ENCODE measurements around the gene RAE1. TPM values are rescaled to one million over a fixed set of nuclear protein-coding genes. Genes with fewer than 3 reads are reported as not detected.

Gene RAE1
- total RNA-seq, 4 donors from 2014 or later, result 15.8 to 35.8 (median 20.6) TPM

GRCh38 chr20:57364451-57364850 lies 13.4 kb downstream of the RAE1 start:
- in situ Hi-C loops (cut with MboI; ENCODE audit: low sequenced_read_pairs in 4 of 4), result loop anchor here in 2 of 4 donors (25.0 kb wide), 2 partner anchors 848 to 1298 kb away; partner anchors contain the start of gene STX16 (in 1 of the 2)
- TF ChIP-seq CTCF (IDR thresholded peaks at IDR 0.05 in 4 of 5, conservative IDR thresholded peaks at IDR 0.05 in 1 of 5) (no peak), POLR2A (IDR thresholded peaks at IDR 0.05) (no peak)
- Histone ChIP-seq H3K36me3 (peaks cover 0 to 52% of the 10 kb centered on the region in 2 donors), H3K4me1 (no peaks in the 10 kb centered on the region), H3K27me3 (no peaks in the 10 kb centered on the region), H3K4me3 (no peak overlapping the region), H3K27ac (no peak overlapping the region), H3K9me3 (no peaks in the 10 kb centered on the region)
- ATAC-seq, result no peak
- no peak for DNase-seq
- intact Hi-C loops (cut with DNase I; ENCODE audit: low total_unique reads), result no loop called here

- Histone ChIP-seq H3K4me3 (no peak overlapping the region), H3K27me3 (no peaks in the 10 kb centered on the region), H3K4me1 (no peaks in the 10 kb centered on the region), H3K36me3 (peaks cover 0 to 94% of the 10 kb centered on the region in 2 donors), H3K27ac (no peak overlapping the region), H3K9me3 (no peaks in the 10 kb centered on the region)
- in situ Hi-C loops (cut with MboI; ENCODE audit: low sequenced_read_pairs in 4 of 4) (loop anchor here in 2 of 4 donors (25.0 kb wide), 2 partner anchors 843 to 1293 kb away; partner anchors contain the start of gene STX16 (in 1 of the 2)), intact Hi-C loops (cut with DNase I; ENCODE audit: low total_unique reads) (no loop called here)
- no peak for DNase-seq
- no peak for TF ChIP-seq CTCF (IDR thresholded peaks at IDR 0.05 in 4 of 5, conservative IDR thresholded peaks at IDR 0.05 in 1 of 5)
- TF ChIP-seq POLR2A (IDR thresholded peaks at IDR 0.05), result no peak
- ATAC-seq, result no peak
These were observed 18.5 kb downstream of the RAE1 start for GRCh38 chr20:57369596-57369995.

GRCh38 chr20:57370316-57370715 lies 19.3 kb downstream of the RAE1 start:
- intact Hi-C loops (cut with DNase I; ENCODE audit: low total_unique reads), result no loop called here
- H3K27ac ChIP-seq, result no peak overlapping the region
- in situ Hi-C loops (cut with MboI; ENCODE audit: low sequenced_read_pairs in 4 of 4), result loop anchor here in 2 of 4 donors (10.0 to 25.0 kb wide), 3 partner anchors 224 to 1292 kb away; partner anchors contain the start of gene STX16 (in 1 of the 2)
- peaks cover 0 to 99% of the 10 kb centered on the region in 2 donors for H3K36me3 ChIP-seq
- TF ChIP-seq CTCF (IDR thresholded peaks at IDR 0.05 in 4 of 5, conservative IDR thresholded peaks at IDR 0.05 in 1 of 5) (no peak), POLR2A (IDR thresholded peaks at IDR 0.05) (no peak)
- H3K27me3 ChIP-seq, result no peaks in the 10 kb centered on the region
- ATAC-seq (no peak), DNase-seq (no peak)
- H3K4me3 ChIP-seq, result no peak overlapping the region
- no peaks in the 10 kb centered on the region for H3K4me1 ChIP-seq
- H3K9me3 ChIP-seq, result no peaks in the 10 kb centered on the region

GRCh38 chr20:57371363-57371762 lies 20.3 kb downstream of the RAE1 start:
- Histone ChIP-seq H3K4me1 (no peaks in the 10 kb centered on the region), H3K27ac (no peak overlapping the region), H3K36me3 (peaks cover 0 to 99% of the 10 kb centered on the region in 2 donors), H3K27me3 (no peaks in the 10 kb centered on the region), H3K4me3 (no peak overlapping the region), H3K9me3 (no peaks in the 10 kb centered on the region)
- ATAC-seq (no peak), DNase-seq (no peak)
- in situ Hi-C loops (cut with MboI; ENCODE audit: low sequenced_read_pairs in 4 of 4) (loop anchor here in 2 of 4 donors (10.0 to 25.0 kb wide), 3 partner anchors 223 to 1291 kb away; partner anchors contain the start of gene STX16 (in 1 of the 2)), intact Hi-C loops (cut with DNase I; ENCODE audit: low total_unique reads) (no loop called here)
- TF ChIP-seq CTCF (IDR thresholded peaks at IDR 0.05 in 4 of 5, conservative IDR thresholded peaks at IDR 0.05 in 1 of 5), result no peak
- no peak for TF ChIP-seq POLR2A (IDR thresholded peaks at IDR 0.05)
